Measurements from ENCODE around the gene MUC6.

MUC6 gene

GRCh38 chr11:999009-999408 lies 37.5 kb downstream of the MUC6 start:
- DNase-seq (ENCODE audit: low read depth, low spot score): no peak

GRCh38 chr11:997907-998306 lies 38.6 kb downstream of the MUC6 start:
- no peak for DNase-seq (ENCODE audit: low read depth, low spot score)
- H3K4me3 ChIP-seq (ENCODE audit: low read length): no peak overlapping the region

More at GRCh38 chr11:999009-999408, 37.5 kb downstream of the MUC6 start:
- no peak overlapping the region for H3K4me3 ChIP-seq (ENCODE audit: low read length)

DNA sequence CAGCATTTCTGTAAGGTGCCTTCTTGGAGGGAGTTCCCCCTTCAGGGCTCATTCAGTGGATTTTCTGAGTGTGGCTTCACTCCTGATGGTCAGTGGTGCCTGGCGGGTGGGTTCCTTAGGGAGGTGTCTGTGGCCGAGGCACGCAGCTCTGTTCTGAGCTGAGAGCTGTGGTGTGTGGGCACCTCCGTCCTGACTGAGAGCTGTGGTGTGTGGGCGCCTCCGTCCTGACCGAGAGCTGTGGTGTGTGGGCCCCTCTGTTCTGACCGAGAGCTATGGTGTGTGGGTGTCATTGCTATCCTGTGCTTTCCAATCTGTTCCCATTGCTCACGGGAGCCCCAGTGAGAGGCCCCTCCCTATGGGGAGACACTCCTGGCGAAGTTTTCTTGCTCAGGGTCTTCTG lies 39.8 kb downstream of the MUC6 start:
- H3K4me3 ChIP-seq (ENCODE audit: low read length): no peak overlapping the region
- DNase-seq (ENCODE audit: low read depth, low spot score): no peak

GRCh38 chr11:995752-996420 lies 40.6 kb downstream of the MUC6 start:
- no peak for DNase-seq (ENCODE audit: low read depth, low spot score)
- H3K4me3 ChIP-seq (ENCODE audit: low read length): no peak overlapping the region

- H3K4me3 ChIP-seq (ENCODE audit: low read length): no peak overlapping the region
- DNase-seq (ENCODE audit: low read depth, low spot score): no peak
These were observed 41.3 kb downstream of the MUC6 start for GRCh38 chr11:995044-995751.

DNA sequence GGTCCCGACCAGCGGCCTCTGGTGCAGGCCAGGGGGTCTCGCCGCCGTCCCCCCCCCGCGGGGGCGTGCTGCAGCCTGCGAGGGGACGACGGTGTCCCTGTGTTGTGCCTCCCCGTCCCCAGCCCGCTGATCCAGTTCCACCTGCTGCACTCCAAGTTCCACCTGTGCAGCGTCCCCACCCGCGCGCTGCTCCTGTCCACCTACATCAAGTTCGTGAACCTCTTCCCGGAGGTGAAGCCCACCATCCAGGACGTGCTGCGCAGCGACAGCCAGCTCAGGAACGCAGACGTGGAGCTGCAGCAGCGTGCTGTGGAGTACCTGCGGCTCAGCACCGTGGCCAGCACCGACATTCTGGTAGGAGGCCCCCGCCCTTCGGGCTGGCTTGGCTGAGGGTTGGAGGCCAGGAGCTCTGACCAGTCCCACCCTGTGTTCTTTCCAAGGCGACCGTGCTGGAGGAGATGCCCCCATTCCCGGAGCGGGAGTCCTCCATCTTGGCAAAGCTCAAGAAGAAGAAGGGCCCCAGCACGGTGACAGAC lies 42.8 kb downstream of the MUC6 start:
- no peak for DNase-seq (ENCODE audit: low read depth, low spot score)
- no peak overlapping the region for H3K4me3 ChIP-seq (ENCODE audit: low read length)

- DNase-seq (ENCODE audit: low read depth, low spot score): no peak
- H3K4me3 ChIP-seq (ENCODE audit: low read length): no peak overlapping the region
These were observed 43.9 kb downstream of the MUC6 start for GRCh38 chr11:992577-992976.

GRCh38 chr11:991711-992307 lies 44.7 kb downstream of the MUC6 start:
- no peak overlapping the region for H3K4me3 ChIP-seq (ENCODE audit: low read length)
- DNase-seq (ENCODE audit: low read depth, low spot score): no peak

GRCh38 chr11:991034-991433 lies 45.5 kb downstream of the MUC6 start:
- no peak overlapping the region for H3K4me3 ChIP-seq (ENCODE audit: low read length)
- DNase-seq (ENCODE audit: low read depth, low spot score): no peak

DNA sequence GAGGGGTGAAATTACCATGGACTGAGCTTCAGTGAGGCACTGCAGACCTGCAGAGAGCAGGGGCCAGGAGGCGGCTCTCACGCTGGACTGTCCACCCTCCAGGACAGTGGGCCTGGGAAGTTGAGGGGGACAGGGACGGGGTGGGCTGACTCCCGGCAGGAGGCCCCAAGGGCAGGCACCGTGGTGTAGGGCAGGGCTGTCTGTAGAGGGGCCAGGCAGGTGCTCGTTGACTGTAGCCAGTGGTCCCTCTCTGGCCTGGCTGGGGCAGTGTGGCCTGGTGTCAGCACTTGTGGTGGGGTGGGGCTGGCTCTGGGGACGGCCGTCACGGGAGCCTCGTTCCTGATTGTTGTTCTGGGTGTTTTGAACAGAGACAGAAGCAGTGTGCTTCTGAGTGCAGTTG lies 46.4 kb downstream of the MUC6 start:
- no peak overlapping the region for H3K4me3 ChIP-seq (ENCODE audit: low read length)
- DNase-seq (ENCODE audit: low read depth, low spot score): no peak

DNA sequence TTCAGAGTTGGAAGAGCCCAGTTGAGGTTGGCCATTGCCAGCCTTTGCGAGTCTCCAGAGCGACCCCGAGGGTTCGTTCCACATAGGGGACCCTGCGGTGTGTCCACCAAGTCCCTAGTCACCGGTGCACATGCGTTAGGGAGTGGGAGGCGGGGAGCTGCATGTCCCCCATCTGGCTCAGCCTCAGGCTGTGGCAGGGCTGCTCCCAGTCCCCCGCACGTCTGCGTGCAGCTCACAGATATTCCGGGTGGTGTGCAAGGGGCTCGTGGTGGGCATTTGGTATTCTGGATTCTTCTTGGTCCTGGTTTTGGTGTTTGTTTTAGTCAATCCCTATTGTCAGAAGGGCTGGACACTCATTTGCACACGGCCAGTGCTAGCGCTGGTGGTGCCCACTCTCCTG lies 48.8 kb downstream of the MUC6 start:
- DNase-seq (ENCODE audit: low read depth, low spot score): no peak
- no peak overlapping the region for H3K4me3 ChIP-seq (ENCODE audit: low read length)

GRCh38 chr11:986952-987305 lies 49.6 kb downstream of the MUC6 start:
- no peak for DNase-seq (ENCODE audit: low read depth, low spot score)
- H3K4me3 ChIP-seq (ENCODE audit: low read length): no peak overlapping the region

DNA sequence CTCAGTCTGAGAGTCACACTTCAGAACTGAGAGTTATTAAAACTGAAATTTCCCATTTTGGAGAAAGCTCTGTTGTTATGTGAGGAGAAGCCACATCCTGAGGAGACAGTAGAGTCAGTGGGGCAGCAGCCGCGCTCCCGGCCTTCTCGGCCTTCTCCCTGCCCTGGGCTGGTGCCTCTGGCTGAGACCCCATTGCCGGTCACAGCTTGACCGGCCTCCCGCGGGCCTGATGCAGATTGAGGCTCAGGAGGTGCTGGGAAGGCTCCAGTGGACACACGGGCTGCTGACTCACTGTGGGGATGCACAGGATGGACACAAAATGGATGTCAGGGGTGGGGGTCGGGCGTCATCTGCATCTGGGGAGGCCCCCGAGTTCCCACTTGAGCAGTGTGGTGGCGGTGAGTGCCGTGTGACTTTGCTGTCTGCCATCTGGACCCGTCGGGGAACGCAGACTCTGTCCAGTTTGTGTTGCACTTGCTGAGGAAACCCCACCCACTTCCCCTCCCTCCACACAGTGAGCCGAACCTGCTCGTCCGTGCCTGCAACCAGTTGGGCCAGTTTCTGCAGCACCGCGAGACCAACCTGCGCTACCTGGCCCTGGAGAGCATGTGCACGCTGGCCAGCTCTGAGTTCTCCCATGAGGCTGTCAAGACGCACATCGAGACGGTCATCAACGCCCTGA lies 50.1 kb downstream of the MUC6 start:
- no peak overlapping the region for H3K4me3 ChIP-seq (ENCODE audit: low read length)

GRCh38 chr11:985848-986247 lies 50.7 kb downstream of the MUC6 start:
- no peak overlapping the region for H3K4me3 ChIP-seq (ENCODE audit: low read length)
- no peak for DNase-seq (ENCODE audit: low read depth, low spot score)

More for the DNA sequence above, 50.1 kb downstream of the MUC6 start:
- no peak for DNase-seq (ENCODE audit: low read depth, low spot score)

GRCh38 chr11:985406-985805 lies 51.1 kb downstream of the MUC6 start:
- no peak overlapping the region for H3K4me3 ChIP-seq (ENCODE audit: low read length)

DNA sequence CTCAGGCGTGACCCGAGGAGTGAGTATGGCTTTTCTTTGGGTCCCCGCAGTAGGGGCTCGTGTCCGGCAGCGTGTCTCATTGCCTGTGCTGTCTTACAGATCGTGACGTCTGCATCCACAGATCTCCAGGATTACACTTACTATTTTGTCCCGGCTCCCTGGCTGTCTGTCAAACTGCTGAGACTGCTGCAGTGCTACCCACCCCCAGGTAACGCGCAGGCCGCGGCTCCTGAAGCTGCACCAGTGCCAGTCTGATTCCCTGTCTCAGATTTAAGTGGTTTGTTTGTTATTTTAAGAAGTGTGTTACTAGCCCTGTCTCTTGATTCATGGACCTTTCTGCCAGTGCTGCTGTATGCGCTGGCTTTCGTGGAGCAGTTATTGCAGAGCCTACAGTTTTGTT lies 52.0 kb downstream of the MUC6 start:
- DNase-seq (ENCODE audit: low read depth, low spot score): no peak
- H3K4me3 ChIP-seq (ENCODE audit: low read length): no peak overlapping the region

More at GRCh38 chr11:985406-985805, 51.1 kb downstream of the MUC6 start:
- no peak for DNase-seq (ENCODE audit: low read depth, low spot score)

- no peak for DNase-seq (ENCODE audit: low read depth, low spot score)
These were observed 54.8 kb downstream of the MUC6 start for GRCh38 chr11:981764-982163.

GRCh38 chr11:980438-981357 lies 55.8 kb downstream of the MUC6 start:
- H3K4me3 ChIP-seq (ENCODE audit: low read length): no peak overlapping the region
- no peak for DNase-seq (ENCODE audit: low read depth, low spot score)

More at GRCh38 chr11:981764-982163, 54.8 kb downstream of the MUC6 start:
- H3K4me3 ChIP-seq (ENCODE audit: low read length): no peak overlapping the region

- H3K4me3 ChIP-seq (ENCODE audit: low read length): no peak overlapping the region
- no peak for DNase-seq (ENCODE audit: low read depth, low spot score)
These were observed 57.7 kb downstream of the MUC6 start for GRCh38 chr11:978781-979180.
